Stomach (tissue), 9 donors: ENCODE results near the gene HDGFL2. TPM values are rescaled to one million over a fixed set of nuclear protein-coding genes. Genes with fewer than 3 reads are reported as not detected.

ENCODE experiments used
- DNase-seq, 2 donors: peaks; one replicate each; pipeline versions ENCODE4 v3.0.0 to v3.0.0-alpha.2; 2013 to 2019
- H3K27ac ChIP-seq, 5 donors: fragments of 200-600 bp in 4 of 5; sonication (generic) in 4 of 5; one replicate each; pipeline ENCODE4 v1.5.1; 2013 to 2019; ENCODE audit warnings: mild to moderate bottlenecking in 1 of 5, moderate library complexity in 1 of 5
- H3K27me3 ChIP-seq, 3 donors: fragments of 200-600 bp; sonication (generic); one replicate each; pipeline ENCODE4 v1.5.1; 2017 to 2019; ENCODE audit warnings: mixed run types in 1 of 3
- H3K36me3 ChIP-seq, 4 donors: fragments of 200-600 bp; sonication (generic); 1 replicate in 3 of 4; 2 replicates in 1 of 4; pipeline ENCODE4 v1.5.1; 2016 to 2019
- H3K4me1 ChIP-seq, 4 donors: fragments of 200-600 bp; sonication (generic); one replicate each; pipeline ENCODE4 v1.5.1; 2016 to 2019
- H3K4me3 ChIP-seq, 4 donors: fragments of 200-600 bp; sonication (generic) in 3 of 4; one replicate each; pipeline ENCODE4 v1.5.1; 2016 to 2019; ENCODE audit warnings: mild to moderate bottlenecking in 1 of 4
- H3K9me3 ChIP-seq, 4 donors: fragments of 200-600 bp; sonication (generic); one replicate each; pipeline ENCODE4 v1.5.1; 2016 to 2019
- EP300 ChIP-seq: sonication (generic); formaldehyde crosslinking; IDR thresholded peaks from one replicate; pipeline ENCODE4 v1.6.1; 2017; ENCODE audit warnings: antibody characterized with exemption
- POLR2A ChIP-seq, 4 donors: fragments of 450-650 bp; IDR thresholded peaks; one replicate each; pipeline ENCODE4 v1.6.1; 2016; ENCODE audit warnings: antibody characterized with exemption in 4 of 4, control low read depth in 2 of 4, mild to moderate bottlenecking in 1 of 4, moderate library complexity in 1 of 4
- POLR2AphosphoS5 ChIP-seq, 3 donors: sonication (generic); formaldehyde crosslinking; IDR thresholded peaks; one replicate each; pipeline ENCODE4 v1.6.1; 2016; ENCODE audit warnings: antibody characterized with exemption in 3 of 3
- WGBS, 5 donors: extraction: QIAGEN DNeasy Blood & Tissue Kit in 3 of 5; methylation state at CpG; one replicate each; pipeline versions ENCODE4 v1.1.5 to v1.1.7; 2013 to 2018; 5-methylcytosine and 5-hydroxymethylcytosine counted together
- intact Hi-C: fragments of 100-400 bp; cut with DNase I; formaldehyde crosslinking; loops from one replicate; pipeline ENCODE4 v1.15.1; 2023; ENCODE audit warnings: low total_unique reads
- polyA plus RNA-seq, 3 donors: library from polyadenylated mRNA; stranded (reverse); fragments of 200-250 nt; gene quantifications; one replicate each; pipeline ENCODE4 v1.2.3, GENCODE V29; 2013
- total RNA-seq, 5 donors: library from RNA; depleted of rRNA; stranded (reverse); fragments of >200 nt; gene quantifications; one replicate each; pipeline versions ENCODE4 v1.1.0 to v1.2.3, GENCODE V29; 2014 to 2016
- TF ChIP-seq, protein P1 (sequence below), 7 experiments: fragments of 450-650 bp in 4 of 7; fragments of 200-600 bp in 3 of 7; sonication (generic) in 3 of 7; IDR thresholded peaks; one replicate each; pipeline ENCODE4 v1.5.1; 2016 to 2019; ENCODE audit warnings: antibody characterized with exemption in 7 of 7, control low read depth in 2 of 7, mild to moderate bottlenecking in 1 of 7
- donor health status: healthy with polysubstance abuse.
- donor health status: Bipolar disorder and iron deficiency.
- donor health status: healthy.

Gene HDGFL2
- total and polyA plus RNA-seq, 8 donors, result 25.5 to 127 (median 35.0) TPM

DNA sequence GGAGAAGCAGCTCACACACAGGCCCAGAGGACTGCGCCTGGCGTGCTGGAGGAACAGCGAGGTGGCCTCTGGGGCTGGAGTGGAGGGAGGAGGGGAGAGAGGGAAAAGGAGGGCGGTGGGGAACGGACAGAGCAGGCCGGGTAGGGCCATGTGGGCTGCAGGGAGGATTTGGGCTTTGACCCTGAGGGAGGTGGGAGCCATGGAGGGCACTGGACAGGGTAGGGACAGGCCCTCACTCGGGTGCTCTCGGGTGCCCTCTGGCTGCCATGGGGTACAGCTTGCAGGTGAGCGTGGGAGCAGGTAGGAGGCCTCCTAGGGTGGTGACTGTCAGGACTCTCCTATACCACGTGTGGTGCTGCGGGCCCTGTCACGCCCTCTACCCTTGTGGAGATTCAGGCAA lies 23.4 kb downstream of the HDGFL2 start:
- no peaks in the 10 kb centered on the region for H3K4me1 ChIP-seq
- no peaks in the 10 kb centered on the region for H3K27me3 ChIP-seq
- peaks cover 65 to 94% (median 93%) of the 10 kb centered on the region in 4 donors for H3K36me3 ChIP-seq
- 73 to 81% (median 77%) methylated on average over 10 to 12 of the region's 12 CpGs for WGBS, 5 donors
- DNase-seq, result peak in 1 of 2 donors; percentile 42
- no peak overlapping the region for H3K27ac ChIP-seq
- intact Hi-C loops, result no loop called here
- no peak for TF ChIP-seq POLR2AphosphoS5 (IDR thresholded peaks at IDR 0.05)
- TF ChIP-seq, protein P1, sequence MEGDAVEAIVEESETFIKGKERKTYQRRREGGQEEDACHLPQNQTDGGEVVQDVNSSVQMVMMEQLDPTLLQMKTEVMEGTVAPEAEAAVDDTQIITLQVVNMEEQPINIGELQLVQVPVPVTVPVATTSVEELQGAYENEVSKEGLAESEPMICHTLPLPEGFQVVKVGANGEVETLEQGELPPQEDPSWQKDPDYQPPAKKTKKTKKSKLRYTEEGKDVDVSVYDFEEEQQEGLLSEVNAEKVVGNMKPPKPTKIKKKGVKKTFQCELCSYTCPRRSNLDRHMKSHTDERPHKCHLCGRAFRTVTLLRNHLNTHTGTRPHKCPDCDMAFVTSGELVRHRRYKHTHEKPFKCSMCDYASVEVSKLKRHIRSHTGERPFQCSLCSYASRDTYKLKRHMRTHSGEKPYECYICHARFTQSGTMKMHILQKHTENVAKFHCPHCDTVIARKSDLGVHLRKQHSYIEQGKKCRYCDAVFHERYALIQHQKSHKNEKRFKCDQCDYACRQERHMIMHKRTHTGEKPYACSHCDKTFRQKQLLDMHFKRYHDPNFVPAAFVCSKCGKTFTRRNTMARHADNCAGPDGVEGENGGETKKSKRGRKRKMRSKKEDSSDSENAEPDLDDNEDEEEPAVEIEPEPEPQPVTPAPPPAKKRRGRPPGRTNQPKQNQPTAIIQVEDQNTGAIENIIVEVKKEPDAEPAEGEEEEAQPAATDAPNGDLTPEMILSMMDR (IDR thresholded peaks at IDR 0.05), result peak in 2 of 7 experiments; percentile 23 to 25
- TF ChIP-seq POLR2A (IDR thresholded peaks at IDR 0.05), result no peak
- TF ChIP-seq EP300, result no peak
- no peaks in the 10 kb centered on the region for H3K9me3 ChIP-seq
- no peak overlapping the region for H3K4me3 ChIP-seq

DNA sequence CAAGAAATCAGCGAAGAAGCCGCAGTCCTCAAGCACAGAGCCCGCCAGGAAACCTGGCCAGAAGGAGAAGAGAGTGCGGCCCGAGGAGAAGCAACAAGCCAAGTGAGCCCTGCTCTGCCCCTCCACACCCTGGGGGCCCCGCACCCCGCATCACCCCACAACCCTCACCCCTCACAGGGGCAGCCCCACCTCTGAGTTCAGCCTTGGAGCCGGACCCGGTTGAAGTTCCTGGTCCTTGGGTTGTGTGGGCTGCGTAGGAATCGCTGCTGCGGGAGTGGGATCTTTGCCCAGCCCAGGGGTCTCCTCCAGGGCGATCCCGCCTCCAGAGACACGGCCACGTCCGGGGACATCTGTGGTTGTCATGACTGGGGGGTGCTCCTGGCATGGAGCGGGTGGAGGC lies 24.2 kb downstream of the HDGFL2 start:
- Histone ChIP-seq H3K36me3 (peaks cover 65 to 94% (median 93%) of the 10 kb centered on the region in 4 donors), H3K9me3 (no peaks in the 10 kb centered on the region), H3K4me3 (no peak overlapping the region), H3K27me3 (no peaks in the 10 kb centered on the region), H3K27ac (no peak overlapping the region), H3K4me1 (no peaks in the 10 kb centered on the region)
- 88 to 96% (median 90%) methylated on average over 13 to 18 of the region's 18 CpGs for WGBS, 5 donors
- intact Hi-C loops, result no loop called here
- no peak for TF ChIP-seq POLR2A (IDR thresholded peaks at IDR 0.05)
- TF ChIP-seq, protein P1 (IDR thresholded peaks at IDR 0.05), result no peak
- TF ChIP-seq EP300, result no peak
- TF ChIP-seq POLR2AphosphoS5 (IDR thresholded peaks at IDR 0.05), result no peak
- DNase-seq, result no peak

DNA sequence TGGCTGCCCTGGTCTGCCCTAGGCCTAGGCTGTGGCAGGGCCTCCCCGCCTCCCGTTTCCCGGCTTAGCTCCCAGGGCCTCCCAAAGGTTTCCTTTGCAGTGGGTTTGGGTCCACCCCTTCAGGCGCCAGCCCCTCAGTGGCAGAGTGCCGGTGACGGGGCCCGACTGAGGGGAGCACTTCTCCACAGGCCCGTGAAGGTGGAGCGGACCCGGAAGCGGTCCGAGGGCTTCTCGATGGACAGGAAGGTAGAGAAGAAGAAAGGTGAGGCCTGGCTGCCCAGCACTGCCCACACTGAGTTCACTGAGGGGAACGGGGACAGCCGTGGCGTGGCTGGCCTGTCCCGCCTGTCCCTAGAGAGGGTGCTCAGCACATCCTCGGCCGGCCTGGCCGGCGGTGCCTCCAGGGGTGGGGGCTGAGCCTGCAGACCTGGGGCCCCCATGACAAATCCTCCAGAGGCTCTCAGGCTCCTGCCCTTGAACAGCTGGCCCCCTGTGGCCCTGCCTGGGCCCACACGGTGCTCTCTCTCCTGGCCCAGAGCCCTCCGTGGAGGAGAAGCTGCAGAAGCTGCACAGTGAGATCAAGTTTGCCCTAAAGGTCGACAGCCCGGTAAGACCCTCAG lies 25.8 kb downstream of the HDGFL2 start:
- H3K36me3 ChIP-seq, result peaks cover 63 to 99% (median 99%) of the 10 kb centered on the region in 4 donors
- no peak for DNase-seq
- intact Hi-C loops, result no loop called here

DNA sequence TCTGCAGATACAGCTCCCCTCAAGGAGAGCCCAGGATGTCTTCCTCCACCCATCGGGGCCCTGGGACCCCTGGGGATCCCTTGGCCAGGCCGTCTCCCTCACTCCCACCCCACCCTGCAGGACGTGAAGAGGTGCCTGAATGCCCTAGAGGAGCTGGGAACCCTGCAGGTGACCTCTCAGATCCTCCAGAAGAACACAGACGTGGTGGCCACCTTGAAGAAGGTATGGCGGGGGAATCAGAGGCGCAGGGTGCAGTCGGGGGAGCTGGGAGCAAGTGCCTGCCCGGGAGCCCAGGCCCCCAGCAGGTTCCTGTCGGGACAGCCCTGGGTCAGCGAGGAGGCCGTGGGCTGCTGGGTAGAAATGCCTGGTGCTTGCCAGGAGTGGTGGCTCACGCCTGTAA lies 26.6 kb downstream of the HDGFL2 start:
- TF ChIP-seq, protein P1 (IDR thresholded peaks at IDR 0.05), result no peak
- TF ChIP-seq POLR2A (IDR thresholded peaks at IDR 0.05) (no peak), EP300 (no peak), POLR2AphosphoS5 (IDR thresholded peaks at IDR 0.05) (no peak)
- no peak overlapping the region for H3K27ac ChIP-seq
- H3K4me1 ChIP-seq, result no peaks in the 10 kb centered on the region
- no peak overlapping the region for H3K4me3 ChIP-seq
- 94 to 98% (median 97%) methylated on average over 7 to 12 of the region's 12 CpGs for WGBS, 5 donors
- DNase-seq, result no peak
- H3K27me3 ChIP-seq, result no peaks in the 10 kb centered on the region
- intact Hi-C loops, result no loop called here
- H3K36me3 ChIP-seq, result peaks cover 58 to 100% (median 100%) of the 10 kb centered on the region in 4 donors
- no peaks in the 10 kb centered on the region for H3K9me3 ChIP-seq

More for the DNA sequence above, 25.8 kb downstream of the HDGFL2 start:
- Histone ChIP-seq H3K27ac (no peak overlapping the region), H3K4me1 (no peaks in the 10 kb centered on the region), H3K9me3 (no peaks in the 10 kb centered on the region), H3K27me3 (no peaks in the 10 kb centered on the region), H3K4me3 (no peak overlapping the region)
- WGBS, 5 donors, result 90 to 96% (median 93%) methylated on average over 18 to 25 of the region's 25 CpGs
- no peak for TF ChIP-seq POLR2AphosphoS5 (IDR thresholded peaks at IDR 0.05)
- TF ChIP-seq, protein P1 (IDR thresholded peaks at IDR 0.05), result no peak
- TF ChIP-seq POLR2A (IDR thresholded peaks at IDR 0.05), result no peak
